Right atrium auricular region (tissue), 2 donors: ENCODE results near the gene ZNF140. TPM values are rescaled to one million over a fixed set of nuclear protein-coding genes. Genes with fewer than 3 reads are reported as not detected.

Experiments used
- DNase-seq: peaks from one replicate; pipeline ENCODE4 v3.0.0-alpha.2; 2019; ENCODE audit warnings: low spot score
- H3K27ac ChIP-seq, 2 donors: fragments of 200-600 bp; sonication (generic); 1 replicate in 1 of 2; 2 replicates in 1 of 2; pipeline ENCODE4 v1.5.1; 2016 to 2019
- H3K27me3 ChIP-seq, 2 donors: fragments of 200-600 bp; sonication (generic); one replicate each; pipeline versions ENCODE4 v1.5.1 to v1.6.0; 2017 to 2019
- H3K36me3 ChIP-seq: fragments of 200-600 bp; sonication (generic); one replicate; pipeline ENCODE4 v1.5.1; 2016
- H3K4me1 ChIP-seq, 2 donors: fragments of 200-600 bp; sonication (generic); one replicate each; pipeline versions ENCODE4 v1.5.1 to v1.6.0; 2017 to 2019
- H3K4me3 ChIP-seq, 2 donors: fragments of 200-600 bp; sonication (generic); 1 replicate in 1 of 2; 2 replicates in 1 of 2; pipeline ENCODE4 v1.5.1; 2017 to 2019; ENCODE audit warnings: mild to moderate bottlenecking in 1 of 2, moderate library complexity in 1 of 2
- H3K9me3 ChIP-seq, 2 donors: fragments of 200-600 bp; sonication (generic); one replicate each; pipeline ENCODE4 v1.5.1; 2019
- total RNA-seq, 2 donors: library from RNA; depleted of rRNA; stranded (reverse); fragments of >200 nt; gene quantifications; one replicate each; pipeline ENCODE4 v1.1.0, GENCODE V29; 2016
- TF ChIP-seq, protein P1 (sequence below), 2 donors: fragments of 200-600 bp; sonication (generic); IDR thresholded peaks; one replicate each; pipeline ENCODE4 v1.5.1; 2019; ENCODE audit warnings: antibody characterized with exemption in 2 of 2

Gene ZNF140
- total RNA-seq, 2 donors from 2014 or later, result 6.1 TPM

DNA sequence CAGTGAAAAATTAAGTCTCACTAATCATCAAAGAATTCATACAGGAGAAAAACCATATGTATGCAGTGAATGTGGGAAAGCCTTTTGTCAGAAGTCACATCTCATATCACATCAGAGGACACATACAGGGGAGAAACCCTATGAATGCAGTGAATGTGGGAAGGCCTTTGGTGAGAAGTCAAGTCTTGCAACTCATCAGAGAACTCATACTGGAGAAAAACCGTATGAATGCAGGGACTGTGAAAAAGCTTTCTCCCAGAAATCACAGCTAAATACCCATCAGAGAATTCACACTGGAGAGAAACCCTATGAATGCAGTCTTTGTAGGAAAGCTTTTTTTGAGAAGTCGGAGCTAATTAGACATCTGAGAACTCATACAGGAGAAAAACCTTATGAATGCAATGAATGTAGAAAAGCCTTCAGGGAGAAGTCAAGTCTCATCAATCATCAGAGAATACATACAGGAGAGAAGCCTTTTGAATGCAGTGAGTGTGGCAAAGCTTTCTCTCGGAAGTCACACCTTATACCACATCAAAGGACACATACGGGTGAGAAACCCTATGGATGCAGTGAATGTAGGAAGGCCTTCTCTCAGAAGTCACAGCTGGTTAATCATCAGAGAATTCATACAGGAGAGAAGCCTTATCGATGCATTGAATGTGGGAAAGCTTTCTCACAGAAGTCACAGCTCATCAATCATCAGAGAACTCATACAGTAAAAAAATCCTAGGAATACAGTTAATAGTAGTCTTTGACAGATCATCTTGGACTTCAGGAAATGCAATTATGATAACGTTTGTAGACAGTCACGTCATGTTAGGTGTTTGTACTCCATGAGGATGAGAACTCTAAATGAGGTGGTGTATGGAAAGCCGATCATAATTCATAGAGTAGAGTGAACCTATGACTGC is 22.3 kb upstream of the ZNF140 start:
- no peaks in the 10 kb centered on the region for H3K4me1 ChIP-seq
- H3K4me3 ChIP-seq, result no peak overlapping the region
- peaks cover 43% of the 10 kb centered on the region for H3K36me3 ChIP-seq
- DNase-seq, result no peak
- no peak overlapping the region for H3K27ac ChIP-seq
- peaks cover 73 to 100% of the 10 kb centered on the region in 2 donors for H3K9me3 ChIP-seq
- no peaks in the 10 kb centered on the region for H3K27me3 ChIP-seq
- TF ChIP-seq, protein P1, sequence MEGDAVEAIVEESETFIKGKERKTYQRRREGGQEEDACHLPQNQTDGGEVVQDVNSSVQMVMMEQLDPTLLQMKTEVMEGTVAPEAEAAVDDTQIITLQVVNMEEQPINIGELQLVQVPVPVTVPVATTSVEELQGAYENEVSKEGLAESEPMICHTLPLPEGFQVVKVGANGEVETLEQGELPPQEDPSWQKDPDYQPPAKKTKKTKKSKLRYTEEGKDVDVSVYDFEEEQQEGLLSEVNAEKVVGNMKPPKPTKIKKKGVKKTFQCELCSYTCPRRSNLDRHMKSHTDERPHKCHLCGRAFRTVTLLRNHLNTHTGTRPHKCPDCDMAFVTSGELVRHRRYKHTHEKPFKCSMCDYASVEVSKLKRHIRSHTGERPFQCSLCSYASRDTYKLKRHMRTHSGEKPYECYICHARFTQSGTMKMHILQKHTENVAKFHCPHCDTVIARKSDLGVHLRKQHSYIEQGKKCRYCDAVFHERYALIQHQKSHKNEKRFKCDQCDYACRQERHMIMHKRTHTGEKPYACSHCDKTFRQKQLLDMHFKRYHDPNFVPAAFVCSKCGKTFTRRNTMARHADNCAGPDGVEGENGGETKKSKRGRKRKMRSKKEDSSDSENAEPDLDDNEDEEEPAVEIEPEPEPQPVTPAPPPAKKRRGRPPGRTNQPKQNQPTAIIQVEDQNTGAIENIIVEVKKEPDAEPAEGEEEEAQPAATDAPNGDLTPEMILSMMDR (IDR thresholded peaks at IDR 0.05), result no peak

DNA sequence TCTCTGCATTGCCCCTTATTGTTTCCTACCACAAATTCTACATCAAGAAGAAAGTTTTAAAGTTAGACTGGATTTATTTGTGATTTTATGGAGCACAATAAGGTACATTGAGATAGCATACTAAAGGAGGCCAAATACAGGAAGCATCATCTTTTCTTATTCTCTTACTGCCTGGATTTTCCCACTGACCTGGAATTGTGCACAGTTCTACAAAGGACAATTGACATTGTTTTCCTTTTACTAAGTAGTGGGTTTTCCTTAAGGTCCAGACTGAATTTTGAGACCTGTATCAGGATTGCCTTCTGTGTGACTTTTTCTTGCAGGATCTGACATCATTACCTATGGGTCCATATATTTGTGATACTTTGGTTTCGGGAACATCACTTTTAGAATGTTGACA is 18.8 kb upstream of the ZNF140 start:
- Histone ChIP-seq H3K4me1 (no peaks in the 10 kb centered on the region), H3K27me3 (no peaks in the 10 kb centered on the region), H3K9me3 (peaks cover 91 to 100% of the 10 kb centered on the region in 2 donors), H3K4me3 (no peak overlapping the region), H3K36me3 (peaks cover 11% of the 10 kb centered on the region), H3K27ac (no peak overlapping the region)
- TF ChIP-seq, protein P1 (IDR thresholded peaks at IDR 0.05), result no peak
- DNase-seq, result no peak

DNA sequence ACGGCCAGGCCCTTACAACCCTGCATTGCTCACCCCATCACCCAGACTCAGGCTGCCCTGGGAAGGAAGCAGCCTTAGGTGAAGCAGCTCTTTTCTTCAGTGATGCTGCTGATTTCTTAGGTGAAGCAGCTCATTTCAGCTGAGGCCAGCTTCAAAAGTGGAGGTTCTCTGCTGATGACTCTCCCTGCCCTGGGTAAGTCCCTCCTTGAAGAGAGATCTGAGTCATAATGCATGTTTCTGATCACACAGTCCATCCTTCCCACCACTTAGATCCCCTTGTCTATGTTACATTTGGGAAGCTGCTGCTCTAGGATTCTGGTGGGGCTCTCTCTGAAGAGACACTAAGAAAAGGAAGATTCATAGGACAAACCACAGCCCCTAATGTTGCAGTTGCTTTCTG is 17.2 kb upstream of the ZNF140 start:
- H3K4me1 ChIP-seq, result no peaks in the 10 kb centered on the region
- no peaks in the 10 kb centered on the region for H3K27me3 ChIP-seq
- peaks cover 83 to 100% of the 10 kb centered on the region in 2 donors for H3K9me3 ChIP-seq
- TF ChIP-seq, protein P1 (IDR thresholded peaks at IDR 0.05), result no peak
- H3K36me3 ChIP-seq, result no peaks in the 10 kb centered on the region
- no peak overlapping the region for H3K4me3 ChIP-seq
- no peak for DNase-seq
- no peak overlapping the region for H3K27ac ChIP-seq

DNA sequence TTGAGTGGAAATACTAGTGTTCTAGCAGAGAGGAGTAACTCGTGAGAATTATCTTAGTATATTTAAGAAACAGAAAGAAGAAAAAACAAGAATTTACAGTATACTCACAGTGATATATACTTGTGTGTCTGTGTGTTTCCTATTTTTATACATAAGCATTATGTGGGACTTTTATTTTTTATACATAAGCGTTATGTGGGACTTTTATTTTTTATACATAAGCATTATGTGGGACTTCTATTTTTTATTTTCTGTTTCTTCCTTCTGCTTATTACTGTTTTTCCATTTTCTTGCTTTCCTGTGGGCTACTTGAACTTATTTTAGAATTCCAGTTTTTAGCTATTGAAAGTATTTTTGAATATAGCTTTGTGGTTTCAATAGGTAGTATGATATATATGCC is 6.9 kb upstream of the ZNF140 start:
- H3K9me3 ChIP-seq, result peaks cover 17 to 100% of the 10 kb centered on the region in 2 donors
- DNase-seq, result no peak
- TF ChIP-seq, protein P1 (IDR thresholded peaks at IDR 0.05), result no peak

DNA sequence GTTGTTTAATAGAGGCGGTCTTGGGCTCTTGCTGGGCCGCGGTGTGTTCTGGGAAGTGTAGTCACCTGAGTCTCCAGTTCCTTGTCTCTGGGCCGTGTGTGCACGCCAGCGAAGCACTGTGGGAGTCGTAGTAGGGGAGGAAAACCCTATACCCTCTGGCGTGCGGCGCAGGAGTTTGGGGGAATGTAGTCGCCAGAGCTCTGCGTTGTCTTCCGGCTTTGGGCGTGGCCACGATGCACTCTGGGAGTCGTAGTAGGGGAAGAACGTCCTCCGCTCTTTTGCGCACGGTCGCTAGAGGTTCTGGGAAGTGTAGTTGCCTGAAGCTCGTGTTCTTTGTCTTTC is 726 bp upstream of the ZNF140 start:
- Histone ChIP-seq H3K4me3 (peak overlapping the region; percentile 76 to 93), H3K36me3 (peaks cover 31% of the 10 kb centered on the region), H3K27ac (peak overlapping the region; percentile 96 to 98), H3K9me3 (peaks cover 11 to 84% of the 10 kb centered on the region in 2 donors), H3K27me3 (no peaks in the 10 kb centered on the region), H3K4me1 (peaks cover 0 to 12% of the 10 kb centered on the region in 2 donors)
- peak; percentile 98 for DNase-seq
- TF ChIP-seq, protein P1 (IDR thresholded peaks at IDR 0.05), result no peak

More for the DNA sequence above, 6.9 kb upstream of the ZNF140 start:
- Histone ChIP-seq H3K36me3 (no peaks in the 10 kb centered on the region), H3K4me3 (no peak overlapping the region), H3K27ac (no peak overlapping the region), H3K27me3 (no peaks in the 10 kb centered on the region), H3K4me1 (no peaks in the 10 kb centered on the region)
